GM12878 (cell line): ENCODE results near the gene KRT78. TPM values are rescaled to one million over a fixed set of nuclear protein-coding genes. Genes with fewer than 3 reads are reported as not detected.

Source experiments
- ATAC-seq: fragments of 200-7000 bp; cut with Tn5 transposase; 3 replicates; pipeline ENCODE4 v1.9.1; 2020; ENCODE audit warnings: mild to moderate bottlenecking, moderate library complexity
- BruUV-seq: library from RNA; stranded (reverse); fragments of 400-500 nt; replicated peaks from 2 replicates; lab custom pipeline; 2021; lab: Mats Ljungman, UMichigan
- CTCF ChIA-PET: fragments of 300-600 bp; sonication (Branson Sonifier 250); formaldehyde crosslinking; extraction: SDS; loops from one replicate; lab custom pipeline; 2021; ENCODE audit warnings: inconsistent platforms; lab: Yijun Ruan, JAX
- POLR2A ChIA-PET: fragments of 350-600 bp; formaldehyde crosslinking; extraction: SDS; loops from one replicate; lab custom pipeline; 2021; ENCODE audit warnings: inconsistent platforms; lab: Charles Lee
- RAD21 ChIA-PET: fragments of 300-600 bp; sonication (Branson Sonifier 250); formaldehyde crosslinking; loops from one replicate; lab custom pipeline; 2023; ENCODE audit warnings: antibody characterized with exemption; ENCODE audit not compliant: unreplicated experiment; lab: Charles Lee
- SMC1A ChIA-PET: fragments of 300-600 bp; sonication (Branson Sonifier 250); formaldehyde crosslinking; loops from one replicate; lab custom pipeline; 2023; ENCODE audit not compliant: unreplicated experiment, uncharacterized antibody; lab: Charles Lee
- DNase-seq: peaks from one replicate; pipeline ENCODE4 v3.0.0-alpha.2; 2011; ENCODE audit warnings: low read depth, low spot score
- FAIRE-seq: peaks from 3 replicates; lab custom pipeline; 2011; peaks lifted over from hg19 to GRCh38; lab: Jason Lieb, UNC
- H2AFZ ChIP-seq: 2 replicates; pipeline ENCODE4 v1.6.0; 2011; ENCODE audit warnings: low read depth, low read length, control low read depth; ENCODE audit not compliant: control insufficient read depth
- H3K27ac ChIP-seq: 2 replicates; pipeline ENCODE4 v1.5.1; 2011; ENCODE audit warnings: control low read depth; ENCODE audit not compliant: control insufficient read depth, insufficient read depth
- H3K27me3 ChIP-seq, 2 experiments: replicated peaks in 1 of 2; 2 replicates each; pipeline versions ENCODE4 v1.6.0 to v1.6.1; 2011; ENCODE audit warnings: low read length in 1 of 2; ENCODE audit not compliant: control insufficient read depth in 2 of 2, insufficient read depth in 2 of 2
- H3K36me3 ChIP-seq, 2 experiments: 2 replicates each; pipeline ENCODE4 v1.5.1; 2011; ENCODE audit warnings: low read length in 1 of 2; ENCODE audit not compliant: control insufficient read depth in 2 of 2, insufficient read depth in 2 of 2
- H3K4me1 ChIP-seq: 2 replicates; pipeline ENCODE4 v1.6.1; 2011; ENCODE audit warnings: mild to moderate bottlenecking, low read length, moderate library complexity, mixed read lengths; ENCODE audit not compliant: control insufficient read depth, insufficient read depth
- H3K4me2 ChIP-seq: 2 replicates; pipeline ENCODE4 v1.6.0; 2011; ENCODE audit warnings: control low read depth; ENCODE audit not compliant: control insufficient read depth, insufficient read depth
- H3K4me3 ChIP-seq: fragments of 200-600 bp; sonication (generic); 2 replicates; pipeline ENCODE4 v1.5.1; 2016
- H3K79me2 ChIP-seq: 2 replicates; pipeline ENCODE4 v1.6.0; 2011; ENCODE audit warnings: low read length; ENCODE audit not compliant: control insufficient read depth, insufficient read depth
- H3K9ac ChIP-seq: 2 replicates; pipeline ENCODE4 v1.8.0; 2011; ENCODE audit warnings: low read length, control low read depth, mixed read lengths; ENCODE audit not compliant: control insufficient read depth, insufficient read depth
- H3K9me3 ChIP-seq: replicated peaks from 3 replicates; pipeline ENCODE4 v1.5.1; 2011; ENCODE audit warnings: mild to moderate bottlenecking, low read length; ENCODE audit not compliant: control insufficient read depth, insufficient read depth
- H4K20me1 ChIP-seq: 2 replicates; pipeline ENCODE4 v1.6.0; 2011; ENCODE audit not compliant: control insufficient read depth, insufficient read depth
- CBFB ChIP-seq: IDR thresholded peaks from 2 replicates; pipeline ENCODE4 v1.6.1; 2016; ENCODE audit warnings: antibody characterized with exemption, low read depth
- CBX5 ChIP-seq: sonication (generic); IDR thresholded peaks from 2 replicates; pipeline ENCODE4 v1.6.1; 2016; ENCODE audit warnings: low read depth, moderate library complexity, mild to moderate bottlenecking, inconsistent platforms
- CHD1 ChIP-seq: IDR thresholded peaks from 2 replicates; pipeline ENCODE4 v1.6.1; 2012; ENCODE audit warnings: low read depth, low read length, improper control_type of control experiment
- GATAD2B ChIP-seq: fragments of 450-650 bp; conservative IDR thresholded peaks from 2 replicates; pipeline ENCODE4 v1.6.1; 2017; ENCODE audit warnings: low read depth, mild to moderate bottlenecking, moderate library complexity
- IKZF2 ChIP-seq, 2 experiments: fragments of 450-650 bp; IDR thresholded peaks; 2 replicates each; pipeline ENCODE4 v1.6.1; 2017; ENCODE audit warnings: mild to moderate bottlenecking in 2 of 2, moderate library complexity in 2 of 2
- ZNF274 ChIP-seq: IDR thresholded peaks from one replicate; pipeline ENCODE4 v1.8.0; 2011; ENCODE audit not compliant: insufficient read length, insufficient read depth
- ZNF592 ChIP-seq: fragments of 450-650 bp; IDR thresholded peaks from 2 replicates; pipeline ENCODE4 v1.6.1; 2017; ENCODE audit warnings: mild to moderate bottlenecking, moderate library complexity
- WGBS: methylation state at CpG from one replicate; pipeline ENCODE4 v1.1.6; 2016; ENCODE audit warnings: low lambda C conversion rate; ENCODE audit not compliant: insufficient replicate concordance, insufficient coverage; ENCODE audit errors: missing lambda C conversion rate; 5-methylcytosine and 5-hydroxymethylcytosine counted together
- in situ Hi-C: fragments of 300-500 bp; cut with MboI; formaldehyde crosslinking; loops from 9 replicates; pipeline ENCODE4 v1.14.3; 2018; ENCODE audit warnings: mixed read lengths
- intact Hi-C: fragments of 100-400 bp; cut with micrococcal nuclease; formaldehyde crosslinking; loops from one replicate; pipeline ENCODE4 v1.14.2; 2022; ENCODE audit not compliant: unreplicated experiment
- polyA plus RNA-seq, 11 experiments: library from polyadenylated mRNA; depleted of rRNA in 4 of 11; unstranded in 6 of 11; stranded (reverse) in 5 of 11; fragments of >200 nt; fragmentation: Nextera tagmentation in 4 of 11; fragmentation: Illumina TruSeq in 1 of 11; extraction: Ambion mirVana in 4 of 11; extraction: Trizol in 1 of 11; gene quantifications; 1 replicate in 1 of 11; 2 replicates in 10 of 11; pipeline versions ENCODE4 v1.2.1 to v1.2.3, GENCODE V29; 2011 to 2016; ENCODE audit warnings: inconsistent platforms in 2 of 11, missing spikeins in 2 of 11, low read depth in 1 of 11
- total RNA-seq, 4 experiments: library from RNA; depleted of rRNA in 3 of 4; stranded (reverse); fragments of >200 nt in 3 of 4; fragmentation: Illumina TruSeq in 1 of 4; extraction: Trizol in 1 of 4; gene quantifications; 2 replicates each; pipeline versions ENCODE4 v1.2.1 to v1.2.3, GENCODE V29; 2013 to 2021
- TF ChIP-seq, protein P1 (sequence below): IDR thresholded peaks from 2 replicates; pipeline ENCODE4 v1.6.1; 2012; ENCODE audit warnings: low read depth, low read length, improper control_type of control experiment
- TF ChIP-seq, protein P2 (sequence below): IDR thresholded peaks from 2 replicates; pipeline ENCODE4 v1.6.1; 2012; ENCODE audit warnings: mild to moderate bottlenecking, low read depth, low read length

Gene KRT78
- total and polyA plus RNA-seq, 10 of the 15 experiments (the other 5 are each of a cell fraction or from before 2014, with no cell fraction given) = 0.07 TPM; not detected in 9

DNA sequence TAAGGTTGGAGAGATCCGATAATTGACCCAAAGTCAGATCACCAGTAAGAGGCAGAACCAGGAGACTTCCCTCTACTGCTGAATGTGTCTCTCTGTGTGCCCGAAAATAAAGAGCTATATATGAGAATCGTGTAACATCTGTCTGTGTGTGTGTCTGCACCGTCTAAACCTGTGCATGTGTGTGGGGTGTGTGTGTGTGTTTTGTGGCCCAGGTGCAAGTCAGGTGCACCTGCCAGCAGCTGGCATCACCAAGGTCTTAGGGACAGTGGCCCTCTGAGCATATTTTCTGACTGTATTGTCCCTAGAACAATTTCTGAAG lies 24.7 kb upstream of the KRT78 start (continued):
- no peak for TF ChIP-seq ZNF592
- no peak for TF ChIP-seq CBFB

- peaks cover 6% of the 10 kb centered on the region for H3K4me1 ChIP-seq
- no peak overlapping the region for H3K4me3 ChIP-seq
- H3K9ac ChIP-seq = no peak overlapping the region
- no peaks in the 10 kb centered on the region for H3K36me3 ChIP-seq
- FAIRE-seq = no peak
- no peaks in the 10 kb centered on the region for H3K9me3 ChIP-seq
- no peak overlapping the region for H3K27ac ChIP-seq
- no peak overlapping the region for H3K4me2 ChIP-seq
- peaks cover 0 to 3% of the 10 kb centered on the region in 2 experiments; a peak in 2 of 4 replicates for H3K27me3 ChIP-seq
- no peak for ATAC-seq
- ChIA-PET POLR2A (no interaction called here), SMC1A (interaction anchor here (1.6 kb wide), 1 partner anchor 289 kb away, joined by 4 read pairs; no protein-coding TSS in a partner anchor), RAD21 (interaction anchor here (0.8 kb wide), 1 partner anchor 36 kb away, joined by 3 read pairs; no protein-coding TSS in a partner anchor), CTCF (interaction anchor here (0.9 to 1.4 kb wide), 3 partner anchors 12 to 716 kb away, joined by 3 to 4 read pairs (median 3); no protein-coding TSS in a partner anchor)
- no peaks in the 10 kb centered on the region for H3K79me2 ChIP-seq
- in situ Hi-C loops (no loop called here), intact Hi-C loops (no loop called here)
- WGBS = 45% methylated on average over 13 of the region's 13 CpGs
- DNase-seq = no peak
- H4K20me1 ChIP-seq = no peaks in the 10 kb centered on the region
- TF ChIP-seq, protein P1, sequence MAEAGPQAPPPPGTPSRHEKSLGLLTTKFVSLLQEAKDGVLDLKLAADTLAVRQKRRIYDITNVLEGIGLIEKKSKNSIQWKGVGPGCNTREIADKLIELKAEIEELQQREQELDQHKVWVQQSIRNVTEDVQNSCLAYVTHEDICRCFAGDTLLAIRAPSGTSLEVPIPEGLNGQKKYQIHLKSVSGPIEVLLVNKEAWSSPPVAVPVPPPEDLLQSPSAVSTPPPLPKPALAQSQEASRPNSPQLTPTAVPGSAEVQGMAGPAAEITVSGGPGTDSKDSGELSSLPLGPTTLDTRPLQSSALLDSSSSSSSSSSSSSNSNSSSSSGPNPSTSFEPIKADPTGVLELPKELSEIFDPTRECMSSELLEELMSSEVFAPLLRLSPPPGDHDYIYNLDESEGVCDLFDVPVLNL = no peak
- TF ChIP-seq GATAD2B (no peak), CHD1 (no peak), CBX5 (no peak), IKZF2 (IDR thresholded peaks at IDR 0.05) (no peak), ZNF274 (no peak)
- TF ChIP-seq, protein P2, sequence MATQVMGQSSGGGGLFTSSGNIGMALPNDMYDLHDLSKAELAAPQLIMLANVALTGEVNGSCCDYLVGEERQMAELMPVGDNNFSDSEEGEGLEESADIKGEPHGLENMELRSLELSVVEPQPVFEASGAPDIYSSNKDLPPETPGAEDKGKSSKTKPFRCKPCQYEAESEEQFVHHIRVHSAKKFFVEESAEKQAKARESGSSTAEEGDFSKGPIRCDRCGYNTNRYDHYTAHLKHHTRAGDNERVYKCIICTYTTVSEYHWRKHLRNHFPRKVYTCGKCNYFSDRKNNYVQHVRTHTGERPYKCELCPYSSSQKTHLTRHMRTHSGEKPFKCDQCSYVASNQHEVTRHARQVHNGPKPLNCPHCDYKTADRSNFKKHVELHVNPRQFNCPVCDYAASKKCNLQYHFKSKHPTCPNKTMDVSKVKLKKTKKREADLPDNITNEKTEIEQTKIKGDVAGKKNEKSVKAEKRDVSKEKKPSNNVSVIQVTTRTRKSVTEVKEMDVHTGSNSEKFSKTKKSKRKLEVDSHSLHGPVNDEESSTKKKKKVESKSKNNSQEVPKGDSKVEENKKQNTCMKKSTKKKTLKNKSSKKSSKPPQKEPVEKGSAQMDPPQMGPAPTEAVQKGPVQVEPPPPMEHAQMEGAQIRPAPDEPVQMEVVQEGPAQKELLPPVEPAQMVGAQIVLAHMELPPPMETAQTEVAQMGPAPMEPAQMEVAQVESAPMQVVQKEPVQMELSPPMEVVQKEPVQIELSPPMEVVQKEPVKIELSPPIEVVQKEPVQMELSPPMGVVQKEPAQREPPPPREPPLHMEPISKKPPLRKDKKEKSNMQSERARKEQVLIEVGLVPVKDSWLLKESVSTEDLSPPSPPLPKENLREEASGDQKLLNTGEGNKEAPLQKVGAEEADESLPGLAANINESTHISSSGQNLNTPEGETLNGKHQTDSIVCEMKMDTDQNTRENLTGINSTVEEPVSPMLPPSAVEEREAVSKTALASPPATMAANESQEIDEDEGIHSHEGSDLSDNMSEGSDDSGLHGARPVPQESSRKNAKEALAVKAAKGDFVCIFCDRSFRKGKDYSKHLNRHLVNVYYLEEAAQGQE = no peak
- no TSS peak for BruUV-seq
- H2AFZ ChIP-seq = no peak overlapping the region
Measured at GRCh38 chr12:52872644-52873389, 24.0 kb upstream of the KRT78 start.
